IMR-90 (cell line): Measurements from ENCODE around the gene IFNA13. TPM values are rescaled to one million over a fixed set of nuclear protein-coding genes. Genes with fewer than 3 reads are reported as not detected.

Experiments
- ATAC-seq: fragments of 200-7000 bp; cut with Tn5 transposase; 2 replicates; pipeline ENCODE4 v1.9.1; 2020; ENCODE audit warnings: low read depth, mild to moderate bottlenecking, moderate library complexity
- BruUV-seq: library from RNA; stranded (reverse); fragments of 400-500 nt; replicated peaks from 2 replicates; lab custom pipeline; 2021; lab: Mats Ljungman, UMichigan
- CTCF ChIA-PET: fragments of 300-600 bp; formaldehyde crosslinking; extraction: SDS; loops from one replicate; lab custom pipeline; 2021; ENCODE audit warnings: antibody characterized with exemption; lab: Yijun Ruan, JAX
- POLR2A ChIA-PET: fragments of 300-600 bp; sonication (Branson Sonifier 250); formaldehyde crosslinking; loops from one replicate; lab custom pipeline; 2022; ENCODE audit warnings: antibody characterized with exemption; ENCODE audit not compliant: unreplicated experiment; lab: Charles Lee
- DNase-seq: peaks from one replicate; pipeline ENCODE4 v3.0.0; 2013
- H2AFZ ChIP-seq: replicated peaks from 2 replicates; pipeline ENCODE3; 2013; ENCODE audit warnings: low read length, mild to moderate bottlenecking; ENCODE audit not compliant: poor library complexity
- H2AK5ac ChIP-seq: 2 replicates; pipeline ENCODE4 v1.6.1; 2013; ENCODE audit warnings: low read depth, low read length, inconsistent platforms
- H2AK9ac ChIP-seq: replicated peaks from 2 replicates; pipeline ENCODE3; 2013; ENCODE audit warnings: mild to moderate bottlenecking, low read depth, low read length, moderate library complexity; ENCODE audit not compliant: poor library complexity
- H2BK120ac ChIP-seq: 2 replicates; pipeline ENCODE4 v1.6.1; 2013; ENCODE audit warnings: low read depth, low read length, inconsistent platforms
- H2BK15ac ChIP-seq: 3 replicates; pipeline ENCODE4 v1.6.1; 2013; ENCODE audit warnings: low read depth, low read length, inconsistent platforms
- H2BK20ac ChIP-seq: 2 replicates; pipeline ENCODE4 v1.6.1; 2013; ENCODE audit warnings: low read depth, mild to moderate bottlenecking, inconsistent platforms, low read length, moderate library complexity
- H2BK5ac ChIP-seq: 2 replicates; pipeline ENCODE4 v1.6.1; 2013; ENCODE audit warnings: mild to moderate bottlenecking, low read depth, low read length, inconsistent platforms; ENCODE audit not compliant: poor library complexity, severe bottlenecking
- H3K14ac ChIP-seq: replicated peaks from 2 replicates; pipeline ENCODE4 v1.6.1; 2013; ENCODE audit warnings: low read depth, low read length, inconsistent platforms
- H3K18ac ChIP-seq: 2 replicates; pipeline ENCODE4 v1.6.1; 2013; ENCODE audit warnings: low read depth, low read length, control low read depth
- H3K23ac ChIP-seq: 2 replicates; pipeline ENCODE4 v1.6.1; 2013; ENCODE audit warnings: low read depth, low read length, inconsistent platforms
- H3K27ac ChIP-seq: 2 replicates; pipeline ENCODE4 v1.5.1; 2013; ENCODE audit warnings: mild to moderate bottlenecking, control low read depth, low read length; ENCODE audit not compliant: insufficient read depth
- H3K27me3 ChIP-seq: 2 replicates; pipeline ENCODE4 v1.6.1; 2013; ENCODE audit warnings: low read length; ENCODE audit not compliant: control insufficient read depth, insufficient read depth
- H3K36me3 ChIP-seq: 2 replicates; pipeline ENCODE4 v1.6.1; 2013; ENCODE audit warnings: low read length, mixed read lengths; ENCODE audit not compliant: control insufficient read depth, insufficient read depth
- H3K4ac ChIP-seq: 2 replicates; pipeline ENCODE4 v1.6.1; 2013; ENCODE audit warnings: low read depth, low read length, inconsistent platforms
- H3K4me1 ChIP-seq: 2 replicates; pipeline ENCODE4 v1.6.1; 2013; ENCODE audit warnings: low read length, mixed read lengths; ENCODE audit not compliant: control insufficient read depth, insufficient read depth
- H3K4me2 ChIP-seq: 2 replicates; pipeline ENCODE4 v1.6.1; 2013; ENCODE audit warnings: low read depth, mild to moderate bottlenecking, control low read depth, low read length, moderate library complexity
- H3K4me3 ChIP-seq: 2 replicates; pipeline ENCODE4 v1.5.1; 2013; ENCODE audit warnings: low read depth, mild to moderate bottlenecking, control low read depth, low read length, moderate library complexity; ENCODE audit not compliant: insufficient read depth
- H3K56ac ChIP-seq: 2 replicates; pipeline ENCODE4 v1.6.1; 2013; ENCODE audit warnings: low read length, inconsistent platforms; ENCODE audit not compliant: insufficient read depth; ENCODE audit errors: extremely low read depth
- H3K79me1 ChIP-seq, 2 experiments: 2 replicates each; pipeline ENCODE4 v1.6.1; 2013; ENCODE audit warnings: low read length in 2 of 2, inconsistent platforms in 1 of 2, low read depth in 1 of 2
- H3K9ac ChIP-seq: 2 replicates; pipeline ENCODE4 v1.6.1; 2013; ENCODE audit warnings: low read depth, low read length, control low read depth
- H3K9me1 ChIP-seq: 2 replicates; pipeline ENCODE4 v1.6.1; 2013; ENCODE audit warnings: low read length, inconsistent platforms; ENCODE audit not compliant: insufficient read depth
- H3K9me3 ChIP-seq: 2 replicates; pipeline ENCODE4 v1.6.1; 2013; ENCODE audit warnings: low read length; ENCODE audit not compliant: control insufficient read depth, insufficient read depth
- H4K20me1 ChIP-seq: 2 replicates; pipeline ENCODE4 v1.6.1; 2013; ENCODE audit warnings: low read length, inconsistent platforms; ENCODE audit not compliant: insufficient read depth
- H4K5ac ChIP-seq: 2 replicates; pipeline ENCODE4 v1.6.1; 2013; ENCODE audit warnings: mild to moderate bottlenecking, low read depth, low read length, control low read depth
- H4K8ac ChIP-seq, 2 experiments: 2 replicates each; pipeline ENCODE4 v1.6.1; 2013; ENCODE audit warnings: low read depth in 2 of 2, low read length in 2 of 2, control low read depth in 1 of 2, inconsistent platforms in 1 of 2
- H4K91ac ChIP-seq: 2 replicates; pipeline ENCODE4 v1.6.1; 2013; ENCODE audit warnings: low read depth, low read length, inconsistent platforms; ENCODE audit not compliant: insufficient read depth
- MAZ ChIP-seq: IDR thresholded peaks from 2 replicates; pipeline ENCODE4 v1.6.1; 2012; ENCODE audit warnings: low read depth, mild to moderate bottlenecking, low read length, improper control_type of control experiment, moderate library complexity, borderline replicate concordance
- NFE2L2 ChIP-seq: fragments of 150-350 bp; IDR thresholded peaks from 2 replicates; pipeline ENCODE4 v1.6.1; 2016; ENCODE audit warnings: low read depth, mild to moderate bottlenecking, low read length
- POLR2A ChIP-seq: IDR thresholded peaks from 2 replicates; pipeline ENCODE4 v1.6.1; 2012; ENCODE audit warnings: mild to moderate bottlenecking, low read depth, low read length
- RAD21 ChIP-seq: IDR thresholded peaks from 2 replicates; pipeline ENCODE4 v1.6.1; 2012; ENCODE audit warnings: low read length, improper control_type of control experiment
- RFX5 ChIP-seq: IDR thresholded peaks from 2 replicates; pipeline ENCODE4 v1.8.0; 2012; ENCODE audit warnings: low read depth, mild to moderate bottlenecking, low read length, moderate library complexity
- WGBS, 2 experiments: methylation state at CpG; one replicate each; pipeline versions ENCODE4 v1.1.5 to v1.1.7; 2013; ENCODE audit warnings: missing lambda C conversion rate in 2 of 2; ENCODE audit not compliant: insufficient read length in 1 of 2; ENCODE audit errors: extremely low coverage in 2 of 2; 5-methylcytosine and 5-hydroxymethylcytosine counted together
- dilution Hi-C: fragments of 300-500 bp; cut with HindIII; formaldehyde crosslinking; loops from one replicate; pipeline ENCODE4 v1.14.3; 2018; ENCODE audit warnings: low sequenced_read_pairs; ENCODE audit not compliant: unreplicated experiment
- in situ Hi-C: fragments of 300-500 bp; cut with MboI; formaldehyde crosslinking; loops from 3 replicates; pipeline ENCODE4 v1.14.3; 2019; ENCODE audit warnings: low sequenced_read_pairs, inconsistent platforms, mixed read lengths
- intact Hi-C: fragments of 100-400 bp; cut with micrococcal nuclease; formaldehyde crosslinking; loops from 2 replicates; pipeline ENCODE4 v1.10.0; 2022
- polyA plus RNA-seq, 3 experiments: library from polyadenylated mRNA; depleted of rRNA; stranded (reverse); fragments of >200 nt; gene quantifications; 2 replicates each; pipeline ENCODE4 v1.2.3, GENCODE V29; 2012; ENCODE audit warnings: low replicate concordance in 1 of 3
- total RNA-seq: library from RNA; depleted of rRNA; stranded (reverse); fragments of >200 nt; gene quantifications from 2 replicates; pipeline ENCODE4 v1.2.3, GENCODE V29; 2012
- TF ChIP-seq, protein P1 (sequence below): fragments of 150-350 bp; IDR thresholded peaks from 2 replicates; pipeline ENCODE4 v1.6.1; 2017; ENCODE audit warnings: mild to moderate bottlenecking, antibody characterized with exemption, low read length, low read depth

IFNA13 gene
- total and polyA plus RNA-seq, 2 of the 4 experiments (the other 2 are of a cell fraction): not detected

- TF ChIP-seq, protein P1, sequence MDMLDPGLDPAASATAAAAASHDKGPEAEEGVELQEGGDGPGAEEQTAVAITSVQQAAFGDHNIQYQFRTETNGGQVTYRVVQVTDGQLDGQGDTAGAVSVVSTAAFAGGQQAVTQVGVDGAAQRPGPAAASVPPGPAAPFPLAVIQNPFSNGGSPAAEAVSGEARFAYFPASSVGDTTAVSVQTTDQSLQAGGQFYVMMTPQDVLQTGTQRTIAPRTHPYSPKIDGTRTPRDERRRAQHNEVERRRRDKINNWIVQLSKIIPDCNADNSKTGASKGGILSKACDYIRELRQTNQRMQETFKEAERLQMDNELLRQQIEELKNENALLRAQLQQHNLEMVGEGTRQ: peak; percentile 20; the same call in 1 of the 2 replicates
- TF ChIP-seq POLR2A: peak; percentile 79; the same call in 1 of the 2 replicates
- peak; percentile 16; the same call in 1 of the 2 replicates for TF ChIP-seq NFE2L2
- no peak for TF ChIP-seq RFX5
- TF ChIP-seq RAD21: no peak
- TF ChIP-seq MAZ: peak; percentile 56; the same call in 1 of the 2 replicates
- H3K9ac ChIP-seq: peak within 1 kb of the TSS; percentile 98
- peaks cover 7% of the 10 kb centered on the region for H3K4me1 ChIP-seq
- peaks cover 0 to 37% of the 10 kb centered on the region in 2 experiments; a peak in 2 of 4 replicates for H3K79me1 ChIP-seq
- H2BK20ac ChIP-seq: peak within 1 kb of the TSS; percentile 44; the same call in 1 of the 2 replicates
- dilution Hi-C loops (no loop called here), in situ Hi-C loops (loop anchor here (25.0 kb wide), 2 partner anchors 327 to 677 kb away; partner anchors contain the start of gene CDKN2B), intact Hi-C loops (loop anchor here (10.0 kb wide), 1 partner anchor 220 kb away; no protein-coding TSS in a partner anchor)
- peak within 1 kb of the TSS; percentile 94 for H3K14ac ChIP-seq
- H2AK9ac ChIP-seq: peak within 1 kb of the TSS; percentile 96
- H3K9me1 ChIP-seq: peaks cover 7% of the 10 kb centered on the region
- peaks cover 38% of the 10 kb centered on the region for H4K20me1 ChIP-seq
- H3K4me3 ChIP-seq: peak within 1 kb of the TSS; percentile 94
- peak within 1 kb of the TSS; percentile 51; the same call in 1 of the 3 replicates for H2BK15ac ChIP-seq
- peak within 1 kb of the TSS; percentile 97 for H3K4ac ChIP-seq
- H2AFZ ChIP-seq: peak within 1 kb of the TSS; percentile 94
- H3K56ac ChIP-seq: peak within 1 kb of the TSS; percentile 78
- peak within 1 kb of the TSS; percentile 98 for H3K23ac ChIP-seq
- peak within 1 kb of the TSS; percentile 83 for H2BK120ac ChIP-seq
- ATAC-seq (peak; percentile 98), DNase-seq (peak; percentile 88)
- H3K4me2 ChIP-seq: peak within 1 kb of the TSS; percentile 97
- BruUV-seq: no TSS peak
- H3K27me3 ChIP-seq: peaks cover 4% of the 10 kb centered on the region; the same call in 1 of the 2 replicates
- H2BK5ac ChIP-seq: peak within 1 kb of the TSS; percentile 94
- ChIA-PET CTCF (interaction anchor here (0.6 to 2.2 kb wide), 5 partner anchors 9 to 217 kb away, joined by 3 to 9 read pairs (median 5); no protein-coding TSS in a partner anchor), POLR2A (interaction anchor here (0.6 kb wide), 1 partner anchor 656 kb away, joined by 3 read pairs; no protein-coding TSS in a partner anchor)
- peak within 1 kb of the TSS; percentile 96 for H3K27ac ChIP-seq
- peak within 1 kb of the TSS; percentile 96 for H3K18ac ChIP-seq
- H4K8ac ChIP-seq: peak within 1 kb of the TSS; percentile 82 to 100
- peak within 1 kb of the TSS; percentile 64 for H2AK5ac ChIP-seq
- H3K36me3 ChIP-seq: peaks cover 11% of the 10 kb centered on the region
- WGBS, 2 experiments: 1% methylated on average over 22 of the region's 55 CpGs; no CpG with 5 or more reads in 1 of the 2 experiments
- no peaks in the 10 kb centered on the region for H3K9me3 ChIP-seq
- peak within 1 kb of the TSS; percentile 84 for H4K91ac ChIP-seq
- peak within 1 kb of the TSS; percentile 99 for H4K5ac ChIP-seq
Measured at GRCh38 chr9:21334701-21335632, 32.9 kb downstream of the IFNA13 start, which contains the start of gene KLHL9. KLHL9 (minus strand) TSS chr9:21335404; CDS start chr9:21334859, 545 bp downstream.
